GM12878 (cell line): ENCODE measurements around the gene POR. TPM values are rescaled to one million over a fixed set of nuclear protein-coding genes. Genes with fewer than 3 reads are reported as not detected.

Experiments used
- ATAC-seq: fragments of 200-7000 bp; cut with Tn5 transposase; 3 replicates; pipeline ENCODE4 v1.9.1; 2020; ENCODE audit warnings: mild to moderate bottlenecking, moderate library complexity
- BruUV-seq: library from RNA; stranded (reverse); fragments of 400-500 nt; replicated peaks from 2 replicates; lab custom pipeline; 2021; lab: Mats Ljungman, UMichigan
- CTCF ChIA-PET: fragments of 300-600 bp; sonication (Branson Sonifier 250); formaldehyde crosslinking; extraction: SDS; loops from one replicate; lab custom pipeline; 2021; ENCODE audit warnings: inconsistent platforms; lab: Yijun Ruan, JAX
- POLR2A ChIA-PET: fragments of 350-600 bp; formaldehyde crosslinking; extraction: SDS; loops from one replicate; lab custom pipeline; 2021; ENCODE audit warnings: inconsistent platforms; lab: Charles Lee
- RAD21 ChIA-PET: fragments of 300-600 bp; sonication (Branson Sonifier 250); formaldehyde crosslinking; loops from one replicate; lab custom pipeline; 2023; ENCODE audit warnings: antibody characterized with exemption; ENCODE audit not compliant: unreplicated experiment; lab: Charles Lee
- SMC1A ChIA-PET: fragments of 300-600 bp; sonication (Branson Sonifier 250); formaldehyde crosslinking; loops from one replicate; lab custom pipeline; 2023; ENCODE audit not compliant: unreplicated experiment, uncharacterized antibody; lab: Charles Lee
- DNase-seq: peaks from one replicate; pipeline ENCODE4 v3.0.0-alpha.2; 2011; ENCODE audit warnings: low read depth, low spot score
- FAIRE-seq: peaks from 3 replicates; lab custom pipeline; 2011; peaks lifted over from hg19 to GRCh38; lab: Jason Lieb, UNC
- H2AFZ ChIP-seq: 2 replicates; pipeline ENCODE4 v1.6.0; 2011; ENCODE audit warnings: low read depth, low read length, control low read depth; ENCODE audit not compliant: control insufficient read depth
- H3K27ac ChIP-seq: 2 replicates; pipeline ENCODE4 v1.5.1; 2011; ENCODE audit warnings: control low read depth; ENCODE audit not compliant: control insufficient read depth, insufficient read depth
- H3K27me3 ChIP-seq, 2 experiments: replicated peaks in 1 of 2; 2 replicates each; pipeline versions ENCODE4 v1.6.0 to v1.6.1; 2011; ENCODE audit warnings: low read length in 1 of 2; ENCODE audit not compliant: control insufficient read depth in 2 of 2, insufficient read depth in 2 of 2
- H3K36me3 ChIP-seq, 2 experiments: 2 replicates each; pipeline ENCODE4 v1.5.1; 2011; ENCODE audit warnings: low read length in 1 of 2; ENCODE audit not compliant: control insufficient read depth in 2 of 2, insufficient read depth in 2 of 2
- H3K4me1 ChIP-seq: 2 replicates; pipeline ENCODE4 v1.6.1; 2011; ENCODE audit warnings: mild to moderate bottlenecking, low read length, moderate library complexity, mixed read lengths; ENCODE audit not compliant: control insufficient read depth, insufficient read depth
- H3K4me2 ChIP-seq: 2 replicates; pipeline ENCODE4 v1.6.0; 2011; ENCODE audit warnings: control low read depth; ENCODE audit not compliant: control insufficient read depth, insufficient read depth
- H3K4me3 ChIP-seq: fragments of 200-600 bp; sonication (generic); 2 replicates; pipeline ENCODE4 v1.5.1; 2016
- H3K79me2 ChIP-seq: 2 replicates; pipeline ENCODE4 v1.6.0; 2011; ENCODE audit warnings: low read length; ENCODE audit not compliant: control insufficient read depth, insufficient read depth
- H3K9ac ChIP-seq: 2 replicates; pipeline ENCODE4 v1.8.0; 2011; ENCODE audit warnings: low read length, control low read depth, mixed read lengths; ENCODE audit not compliant: control insufficient read depth, insufficient read depth
- H3K9me3 ChIP-seq: replicated peaks from 3 replicates; pipeline ENCODE4 v1.5.1; 2011; ENCODE audit warnings: mild to moderate bottlenecking, low read length; ENCODE audit not compliant: control insufficient read depth, insufficient read depth
- H4K20me1 ChIP-seq: 2 replicates; pipeline ENCODE4 v1.6.0; 2011; ENCODE audit not compliant: control insufficient read depth, insufficient read depth
- ATF7 ChIP-seq: fragments of 450-650 bp; IDR thresholded peaks from 2 replicates; pipeline ENCODE4 v1.6.1; 2016; ENCODE audit warnings: low read depth, mild to moderate bottlenecking
- CHD1 ChIP-seq: IDR thresholded peaks from 2 replicates; pipeline ENCODE4 v1.6.1; 2012; ENCODE audit warnings: low read depth, low read length, improper control_type of control experiment
- EED ChIP-seq: sonication (generic); IDR thresholded peaks from 2 replicates; pipeline ENCODE4 v1.6.1; 2016; ENCODE audit warnings: antibody characterized with exemption, low read depth
- FOXK2 ChIP-seq: fragments of 450-650 bp; IDR thresholded peaks from 2 replicates; pipeline ENCODE4 v1.6.1; 2017; ENCODE audit warnings: mild to moderate bottlenecking, moderate library complexity
- HDAC6 ChIP-seq: fragments of 200-600 bp; sonication (generic); IDR thresholded peaks from one replicate; pipeline ENCODE4 v1.8.0; 2017; ENCODE audit warnings: antibody characterized with exemption; ENCODE audit not compliant: unreplicated experiment
- NFYA ChIP-seq: IDR thresholded peaks from 2 replicates; pipeline ENCODE4 v1.6.1; 2011; ENCODE audit warnings: low read depth, mild to moderate bottlenecking, low read length, improper control_type of control experiment, borderline replicate concordance
- PAX8 ChIP-seq: fragments of 450-650 bp; IDR thresholded peaks from 2 replicates; pipeline ENCODE4 v1.6.1; 2017; ENCODE audit warnings: mild to moderate bottlenecking, moderate library complexity
- SMAD1 ChIP-seq: fragments of 450-650 bp; IDR thresholded peaks from 2 replicates; pipeline ENCODE4 v1.6.1; 2018; ENCODE audit warnings: mild to moderate bottlenecking, low read depth; ENCODE audit not compliant: partially characterized antibody
- ZNF384 ChIP-seq: IDR thresholded peaks from 2 replicates; pipeline ENCODE4 v1.6.1; 2012; ENCODE audit warnings: low read depth, mild to moderate bottlenecking, low read length, improper control_type of control experiment, borderline replicate concordance
- WGBS: methylation state at CpG from one replicate; pipeline ENCODE4 v1.1.6; 2016; ENCODE audit warnings: low lambda C conversion rate; ENCODE audit not compliant: insufficient replicate concordance, insufficient coverage; ENCODE audit errors: missing lambda C conversion rate; 5-methylcytosine and 5-hydroxymethylcytosine counted together
- in situ Hi-C: fragments of 300-500 bp; cut with MboI; formaldehyde crosslinking; loops from 9 replicates; pipeline ENCODE4 v1.14.3; 2018; ENCODE audit warnings: mixed read lengths
- intact Hi-C: fragments of 100-400 bp; cut with micrococcal nuclease; formaldehyde crosslinking; loops from one replicate; pipeline ENCODE4 v1.14.2; 2022; ENCODE audit not compliant: unreplicated experiment
- polyA plus RNA-seq, 11 experiments: library from polyadenylated mRNA; depleted of rRNA in 4 of 11; unstranded in 6 of 11; stranded (reverse) in 5 of 11; fragments of >200 nt; fragmentation: Nextera tagmentation in 4 of 11; fragmentation: Illumina TruSeq in 1 of 11; extraction: Ambion mirVana in 4 of 11; extraction: Trizol in 1 of 11; gene quantifications; 1 replicate in 1 of 11; 2 replicates in 10 of 11; pipeline versions ENCODE4 v1.2.1 to v1.2.3, GENCODE V29; 2011 to 2016; ENCODE audit warnings: inconsistent platforms in 2 of 11, missing spikeins in 2 of 11, low read depth in 1 of 11
- total RNA-seq, 4 experiments: library from RNA; depleted of rRNA in 3 of 4; stranded (reverse); fragments of >200 nt in 3 of 4; fragmentation: Illumina TruSeq in 1 of 4; extraction: Trizol in 1 of 4; gene quantifications; 2 replicates each; pipeline versions ENCODE4 v1.2.1 to v1.2.3, GENCODE V29; 2013 to 2021
- TF ChIP-seq, protein P1 (sequence below), 3 experiments: IDR thresholded peaks in 2 of 3; conservative IDR thresholded peaks in 1 of 3; 2 replicates each; pipeline ENCODE4 v1.5.1; 2011; ENCODE audit warnings: low read depth in 3 of 3, low read length in 3 of 3, mild to moderate bottlenecking in 3 of 3, control low read depth in 2 of 3, moderate library complexity in 2 of 3, inconsistent platforms in 1 of 3, mixed read lengths in 1 of 3; ENCODE audit not compliant: control insufficient read depth in 2 of 3, insufficient read depth in 1 of 3; ENCODE audit errors: extremely low read depth in 1 of 3
- TF ChIP-seq, protein P2 (sequence below): fragments of 450-650 bp; IDR thresholded peaks from 2 replicates; pipeline ENCODE4 v1.6.1; 2017; ENCODE audit warnings: mild to moderate bottlenecking, low read depth, inconsistent platforms; ENCODE audit not compliant: poor library complexity, severe bottlenecking
- TF ChIP-seq, protein P3 (sequence below): fragments of 450-650 bp; IDR thresholded peaks from 2 replicates; pipeline ENCODE4 v1.6.1; 2014; ENCODE audit warnings: mild to moderate bottlenecking
- TF ChIP-seq, protein P4 (sequence below): IDR thresholded peaks from 2 replicates; pipeline ENCODE4 v1.6.1; 2012; ENCODE audit warnings: low read depth, low read length, improper control_type of control experiment
- TF ChIP-seq, protein P5 (sequence below): fragments of 450-650 bp; IDR thresholded peaks from 2 replicates; pipeline ENCODE4 v1.6.1; 2017; ENCODE audit warnings: antibody characterized with exemption, mild to moderate bottlenecking, moderate library complexity

The POR gene
- total and polyA plus RNA-seq, 10 of the 15 experiments (the other 5 are each of a cell fraction or from before 2014, with no cell fraction given) = 2.2 to 75.8 (median 35.9) TPM

DNA sequence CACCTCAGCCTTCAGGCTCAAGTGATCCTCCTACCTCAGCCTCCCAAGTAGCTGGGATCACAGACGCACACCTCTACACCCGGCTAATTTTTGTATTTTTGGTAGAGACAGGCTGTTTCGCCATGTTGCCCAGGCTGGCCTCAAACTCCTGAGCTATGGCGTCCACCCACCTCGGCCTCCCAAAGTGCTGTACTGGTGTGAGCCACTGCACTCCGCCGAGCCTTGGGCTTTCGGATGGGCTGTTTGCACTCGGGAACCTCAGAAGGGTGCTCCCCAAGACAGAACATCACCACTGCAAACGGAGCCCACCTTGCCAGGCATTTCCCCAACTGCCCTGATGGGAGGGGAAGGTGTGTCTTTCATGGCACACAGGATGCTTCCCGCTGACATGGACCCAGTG, 52.1 kb downstream of the POR start (continued):
- TF ChIP-seq, protein P1, sequence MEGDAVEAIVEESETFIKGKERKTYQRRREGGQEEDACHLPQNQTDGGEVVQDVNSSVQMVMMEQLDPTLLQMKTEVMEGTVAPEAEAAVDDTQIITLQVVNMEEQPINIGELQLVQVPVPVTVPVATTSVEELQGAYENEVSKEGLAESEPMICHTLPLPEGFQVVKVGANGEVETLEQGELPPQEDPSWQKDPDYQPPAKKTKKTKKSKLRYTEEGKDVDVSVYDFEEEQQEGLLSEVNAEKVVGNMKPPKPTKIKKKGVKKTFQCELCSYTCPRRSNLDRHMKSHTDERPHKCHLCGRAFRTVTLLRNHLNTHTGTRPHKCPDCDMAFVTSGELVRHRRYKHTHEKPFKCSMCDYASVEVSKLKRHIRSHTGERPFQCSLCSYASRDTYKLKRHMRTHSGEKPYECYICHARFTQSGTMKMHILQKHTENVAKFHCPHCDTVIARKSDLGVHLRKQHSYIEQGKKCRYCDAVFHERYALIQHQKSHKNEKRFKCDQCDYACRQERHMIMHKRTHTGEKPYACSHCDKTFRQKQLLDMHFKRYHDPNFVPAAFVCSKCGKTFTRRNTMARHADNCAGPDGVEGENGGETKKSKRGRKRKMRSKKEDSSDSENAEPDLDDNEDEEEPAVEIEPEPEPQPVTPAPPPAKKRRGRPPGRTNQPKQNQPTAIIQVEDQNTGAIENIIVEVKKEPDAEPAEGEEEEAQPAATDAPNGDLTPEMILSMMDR (IDR thresholded peaks at IDR 0.05 in 2 of 3, conservative IDR thresholded peaks at IDR 0.05 in 1 of 3; ENCODE audit: control insufficient read depth in 2 of 3, extremely low read depth in 1 of 3, insufficient read depth in 1 of 3, low read depth in 3 of 3, low read length in 3 of 3) = no peak
- TF ChIP-seq NFYA = no peak
- TF ChIP-seq, protein P2, sequence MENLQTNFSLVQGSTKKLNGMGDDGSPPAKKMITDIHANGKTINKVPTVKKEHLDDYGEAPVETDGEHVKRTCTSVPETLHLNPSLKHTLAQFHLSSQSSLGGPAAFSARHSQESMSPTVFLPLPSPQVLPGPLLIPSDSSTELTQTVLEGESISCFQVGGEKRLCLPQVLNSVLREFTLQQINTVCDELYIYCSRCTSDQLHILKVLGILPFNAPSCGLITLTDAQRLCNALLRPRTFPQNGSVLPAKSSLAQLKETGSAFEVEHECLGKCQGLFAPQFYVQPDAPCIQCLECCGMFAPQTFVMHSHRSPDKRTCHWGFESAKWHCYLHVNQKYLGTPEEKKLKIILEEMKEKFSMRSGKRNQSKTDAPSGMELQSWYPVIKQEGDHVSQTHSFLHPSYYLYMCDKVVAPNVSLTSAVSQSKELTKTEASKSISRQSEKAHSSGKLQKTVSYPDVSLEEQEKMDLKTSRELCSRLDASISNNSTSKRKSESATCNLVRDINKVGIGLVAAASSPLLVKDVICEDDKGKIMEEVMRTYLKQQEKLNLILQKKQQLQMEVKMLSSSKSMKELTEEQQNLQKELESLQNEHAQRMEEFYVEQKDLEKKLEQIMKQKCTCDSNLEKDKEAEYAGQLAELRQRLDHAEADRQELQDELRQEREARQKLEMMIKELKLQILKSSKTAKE = no peak
- TF ChIP-seq FOXK2 = no peak
- no peak for TF ChIP-seq HDAC6
- no peak for TF ChIP-seq PAX8
- no peak for TF ChIP-seq ATF7

DNA sequence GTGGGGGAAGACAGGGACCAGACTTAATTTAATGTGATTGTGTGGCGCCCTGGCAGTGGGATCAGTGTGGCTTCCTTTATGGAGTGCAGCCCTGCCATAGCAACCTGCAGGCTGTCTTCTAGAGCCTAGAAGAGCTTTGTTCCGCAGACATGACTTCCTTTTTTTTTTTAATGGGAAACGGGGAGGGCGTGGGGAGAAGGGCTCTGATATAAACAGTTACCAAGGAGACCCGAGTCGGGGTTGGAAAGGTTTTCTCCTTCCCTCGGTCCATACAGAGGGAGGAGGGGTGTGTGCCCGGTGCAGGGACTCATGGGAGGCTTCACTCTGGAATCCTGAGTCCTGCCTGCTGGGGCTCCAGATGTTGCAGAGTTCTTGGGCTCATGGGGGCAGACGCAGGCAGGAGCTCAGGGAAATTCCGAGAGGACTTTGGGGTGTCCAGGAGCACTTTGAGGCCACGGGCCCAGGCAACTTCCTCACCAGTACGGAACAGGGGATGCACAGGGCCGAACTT, 52.6 kb downstream of the POR start:
- FAIRE-seq (no peak), DNase-seq (no peak), ATAC-seq (no peak)
- intact Hi-C loops (no loop called here), in situ Hi-C loops (no loop called here)
- 77% methylated on average over 12 of the region's 13 CpGs for WGBS
- Histone ChIP-seq H4K20me1 (no peaks in the 10 kb centered on the region), H3K27me3 (no peaks in the 10 kb centered on the region), H3K4me2 (no peak overlapping the region), H3K27ac (no peak overlapping the region), H3K9me3 (no peaks in the 10 kb centered on the region), H3K4me3 (no peak overlapping the region), H3K9ac (no peak overlapping the region), H3K79me2 (no peaks in the 10 kb centered on the region), H3K36me3 (peaks cover 2 to 4% of the 10 kb centered on the region in 2 experiments; a peak in 3 of 4 replicates), H3K4me1 (no peaks in the 10 kb centered on the region), H2AFZ (no peak overlapping the region)
- ChIA-PET SMC1A (no interaction called here), CTCF (no interaction called here), POLR2A (no interaction called here), RAD21 (no interaction called here)
- BruUV-seq = no TSS peak
- TF ChIP-seq EED (no peak), ZNF384 (no peak), SMAD1 (no peak), CHD1 (no peak)
- TF ChIP-seq, protein P3, sequence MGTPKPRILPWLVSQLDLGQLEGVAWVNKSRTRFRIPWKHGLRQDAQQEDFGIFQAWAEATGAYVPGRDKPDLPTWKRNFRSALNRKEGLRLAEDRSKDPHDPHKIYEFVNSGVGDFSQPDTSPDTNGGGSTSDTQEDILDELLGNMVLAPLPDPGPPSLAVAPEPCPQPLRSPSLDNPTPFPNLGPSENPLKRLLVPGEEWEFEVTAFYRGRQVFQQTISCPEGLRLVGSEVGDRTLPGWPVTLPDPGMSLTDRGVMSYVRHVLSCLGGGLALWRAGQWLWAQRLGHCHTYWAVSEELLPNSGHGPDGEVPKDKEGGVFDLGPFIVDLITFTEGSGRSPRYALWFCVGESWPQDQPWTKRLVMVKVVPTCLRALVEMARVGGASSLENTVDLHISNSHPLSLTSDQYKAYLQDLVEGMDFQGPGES = no peak
- TF ChIP-seq, protein P4, sequence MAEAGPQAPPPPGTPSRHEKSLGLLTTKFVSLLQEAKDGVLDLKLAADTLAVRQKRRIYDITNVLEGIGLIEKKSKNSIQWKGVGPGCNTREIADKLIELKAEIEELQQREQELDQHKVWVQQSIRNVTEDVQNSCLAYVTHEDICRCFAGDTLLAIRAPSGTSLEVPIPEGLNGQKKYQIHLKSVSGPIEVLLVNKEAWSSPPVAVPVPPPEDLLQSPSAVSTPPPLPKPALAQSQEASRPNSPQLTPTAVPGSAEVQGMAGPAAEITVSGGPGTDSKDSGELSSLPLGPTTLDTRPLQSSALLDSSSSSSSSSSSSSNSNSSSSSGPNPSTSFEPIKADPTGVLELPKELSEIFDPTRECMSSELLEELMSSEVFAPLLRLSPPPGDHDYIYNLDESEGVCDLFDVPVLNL = no peak
- TF ChIP-seq, protein P5, sequence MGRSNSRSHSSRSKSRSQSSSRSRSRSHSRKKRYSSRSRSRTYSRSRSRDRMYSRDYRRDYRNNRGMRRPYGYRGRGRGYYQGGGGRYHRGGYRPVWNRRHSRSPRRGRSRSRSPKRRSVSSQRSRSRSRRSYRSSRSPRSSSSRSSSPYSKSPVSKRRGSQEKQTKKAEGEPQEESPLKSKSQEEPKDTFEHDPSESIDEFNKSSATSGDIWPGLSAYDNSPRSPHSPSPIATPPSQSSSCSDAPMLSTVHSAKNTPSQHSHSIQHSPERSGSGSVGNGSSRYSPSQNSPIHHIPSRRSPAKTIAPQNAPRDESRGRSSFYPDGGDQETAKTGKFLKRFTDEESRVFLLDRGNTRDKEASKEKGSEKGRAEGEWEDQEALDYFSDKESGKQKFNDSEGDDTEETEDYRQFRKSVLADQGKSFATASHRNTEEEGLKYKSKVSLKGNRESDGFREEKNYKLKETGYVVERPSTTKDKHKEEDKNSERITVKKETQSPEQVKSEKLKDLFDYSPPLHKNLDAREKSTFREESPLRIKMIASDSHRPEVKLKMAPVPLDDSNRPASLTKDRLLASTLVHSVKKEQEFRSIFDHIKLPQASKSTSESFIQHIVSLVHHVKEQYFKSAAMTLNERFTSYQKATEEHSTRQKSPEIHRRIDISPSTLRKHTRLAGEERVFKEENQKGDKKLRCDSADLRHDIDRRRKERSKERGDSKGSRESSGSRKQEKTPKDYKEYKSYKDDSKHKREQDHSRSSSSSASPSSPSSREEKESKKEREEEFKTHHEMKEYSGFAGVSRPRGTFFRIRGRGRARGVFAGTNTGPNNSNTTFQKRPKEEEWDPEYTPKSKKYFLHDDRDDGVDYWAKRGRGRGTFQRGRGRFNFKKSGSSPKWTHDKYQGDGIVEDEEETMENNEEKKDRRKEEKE = no peak
